ENCODE results near the gene CKMT1B.
A peak's percentile ranks its signal among the peaks of the same experiment; 100 is the strongest.
"Not testable (repeated sequence)": the region's sequence is repeated elsewhere in the genome, so short reads cannot be mapped to it uniquely, and the experiment has no call there.

CKMT1B gene

DNA sequence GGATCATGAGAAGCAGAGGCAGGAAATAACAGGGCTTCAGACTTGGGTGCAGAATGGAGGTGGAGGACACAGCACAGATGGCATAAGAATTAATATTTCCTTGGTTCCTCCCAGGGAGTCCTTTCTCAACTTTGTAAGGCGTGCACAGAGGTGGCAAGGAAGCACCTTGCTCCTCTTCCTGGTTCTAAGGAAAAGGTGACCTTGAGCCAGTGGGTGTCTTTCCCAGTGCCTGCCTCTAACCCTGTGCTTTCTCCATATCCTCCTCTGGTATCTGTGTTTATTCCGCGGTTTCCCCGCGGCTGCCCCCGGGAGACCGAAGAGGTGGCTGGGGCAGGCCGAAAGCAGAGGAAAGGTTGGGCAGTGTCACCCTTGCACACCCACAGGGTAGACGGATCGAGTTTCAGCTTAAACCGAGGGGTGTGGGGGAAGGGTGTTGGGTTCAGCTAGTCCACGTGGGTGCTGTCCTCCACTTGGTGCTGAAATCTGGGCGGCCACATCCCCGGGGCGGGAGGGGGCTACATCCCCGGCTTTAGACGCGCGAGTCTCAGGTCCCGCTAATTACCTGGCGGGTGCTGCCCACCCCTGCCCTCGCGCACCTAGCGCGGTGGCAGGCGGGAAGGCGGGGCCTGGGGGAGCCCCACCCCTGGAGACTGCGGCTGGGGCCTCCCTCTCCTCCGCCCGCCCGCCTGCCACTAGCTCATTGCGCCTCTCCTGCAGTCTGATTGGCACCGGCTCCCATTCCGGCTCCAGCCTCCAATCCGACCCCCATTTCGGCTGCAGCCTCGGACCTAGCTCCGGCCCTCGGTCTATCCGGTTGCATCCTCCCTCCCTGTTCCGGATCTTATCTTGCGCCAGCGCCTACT, at the start of gene CKMT1B:
TSS of gene CKMT1B (plus strand) at position 700 of the 863 bp plus-strand sequence. CDS start 192 bp downstream, outside the sequence.
- not testable (repeated sequence) for H3K4me3 Mint-ChIP-seq; H3K4me1 Mint-ChIP-seq; H3K9me3 Mint-ChIP-seq; H3K27ac Mint-ChIP-seq; DNase-seq (ENCODE audit: low spot score in 2 of 2); H3K36me3 Mint-ChIP-seq
- peak; percentile 43 for ATAC-seq

DNA sequence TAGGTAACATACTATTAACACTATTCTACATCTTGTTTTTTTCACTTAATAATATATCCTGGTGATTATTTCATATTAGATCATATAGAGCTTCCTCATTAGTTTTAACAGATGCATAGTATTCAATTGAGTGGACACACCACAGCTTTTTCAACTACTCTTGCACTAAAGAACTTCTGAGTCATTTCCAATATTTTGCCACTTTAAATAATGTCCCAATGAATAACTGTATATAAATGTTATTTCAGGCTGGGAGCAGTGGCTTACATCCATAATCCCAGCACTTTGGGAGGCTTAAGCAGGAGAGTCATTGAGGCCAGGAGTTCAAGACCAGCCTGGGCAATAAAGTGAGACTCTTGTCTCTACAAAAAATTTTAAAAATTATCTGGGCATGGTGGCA, 49.6 kb upstream of the CKMT1B start:
- Mint-ChIP-seq H3K9me3 (no peaks in the 10 kb centered on the region), H3K4me3 (no peak overlapping the region), H3K27ac (no peak overlapping the region), H3K4me1 (no peaks in the 10 kb centered on the region), H3K36me3 (no peaks in the 10 kb centered on the region)
- no peak for DNase-seq (ENCODE audit: low spot score in 2 of 2)
- no peak for ATAC-seq

DNA sequence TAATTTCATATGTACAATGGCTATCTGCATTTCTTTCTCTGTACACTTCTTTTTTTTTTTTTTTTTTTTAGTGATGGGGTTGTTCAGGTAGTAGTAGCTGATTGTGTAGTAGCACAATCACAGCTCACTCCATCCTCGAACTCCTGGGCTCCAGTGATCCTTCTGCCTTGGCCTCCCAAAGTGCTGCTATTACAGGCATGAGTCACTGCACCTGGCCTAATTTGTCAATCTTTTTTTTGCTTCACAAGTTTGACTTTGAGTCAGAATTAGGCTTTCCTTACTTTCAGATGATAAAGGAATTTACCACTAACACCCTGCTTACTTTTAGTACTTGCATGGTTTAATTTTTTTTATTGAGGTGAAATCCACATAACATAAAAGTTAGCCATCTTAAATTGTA, 48.4 kb upstream of the CKMT1B start:
- Mint-ChIP-seq H3K9me3 (no peaks in the 10 kb centered on the region), H3K27ac (no peak overlapping the region), H3K4me3 (no peak overlapping the region), H3K4me1 (no peaks in the 10 kb centered on the region), H3K36me3 (no peaks in the 10 kb centered on the region)
- DNase-seq (ENCODE audit: low spot score in 2 of 2) (no peak), ATAC-seq (no peak)

DNA sequence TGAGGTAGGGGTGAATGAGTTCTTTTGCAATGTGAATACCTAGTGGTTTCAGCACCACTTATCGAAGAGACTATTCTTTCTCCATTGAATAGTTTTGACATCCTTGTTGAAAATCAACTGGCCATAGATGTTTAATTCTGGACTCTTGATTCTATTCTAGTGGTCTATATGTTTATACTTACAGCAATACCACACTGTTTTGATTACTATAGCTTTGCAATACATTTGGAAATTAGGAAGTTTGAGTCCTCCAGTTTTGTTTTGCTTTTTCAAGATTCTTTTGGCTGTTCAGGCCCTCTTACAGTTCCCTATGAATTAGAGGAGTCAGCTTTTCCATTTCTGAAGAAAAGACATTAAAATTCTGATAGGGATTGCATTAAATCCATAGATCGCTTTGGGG, 46.3 kb upstream of the CKMT1B start:
- Mint-ChIP-seq H3K27ac (no peak overlapping the region), H3K36me3 (peaks cover 10% of the 10 kb centered on the region), H3K4me3 (no peak overlapping the region), H3K4me1 (no peaks in the 10 kb centered on the region), H3K9me3 (no peaks in the 10 kb centered on the region)
- ATAC-seq (no peak), DNase-seq (ENCODE audit: low spot score in 2 of 2) (no peak)

DNA sequence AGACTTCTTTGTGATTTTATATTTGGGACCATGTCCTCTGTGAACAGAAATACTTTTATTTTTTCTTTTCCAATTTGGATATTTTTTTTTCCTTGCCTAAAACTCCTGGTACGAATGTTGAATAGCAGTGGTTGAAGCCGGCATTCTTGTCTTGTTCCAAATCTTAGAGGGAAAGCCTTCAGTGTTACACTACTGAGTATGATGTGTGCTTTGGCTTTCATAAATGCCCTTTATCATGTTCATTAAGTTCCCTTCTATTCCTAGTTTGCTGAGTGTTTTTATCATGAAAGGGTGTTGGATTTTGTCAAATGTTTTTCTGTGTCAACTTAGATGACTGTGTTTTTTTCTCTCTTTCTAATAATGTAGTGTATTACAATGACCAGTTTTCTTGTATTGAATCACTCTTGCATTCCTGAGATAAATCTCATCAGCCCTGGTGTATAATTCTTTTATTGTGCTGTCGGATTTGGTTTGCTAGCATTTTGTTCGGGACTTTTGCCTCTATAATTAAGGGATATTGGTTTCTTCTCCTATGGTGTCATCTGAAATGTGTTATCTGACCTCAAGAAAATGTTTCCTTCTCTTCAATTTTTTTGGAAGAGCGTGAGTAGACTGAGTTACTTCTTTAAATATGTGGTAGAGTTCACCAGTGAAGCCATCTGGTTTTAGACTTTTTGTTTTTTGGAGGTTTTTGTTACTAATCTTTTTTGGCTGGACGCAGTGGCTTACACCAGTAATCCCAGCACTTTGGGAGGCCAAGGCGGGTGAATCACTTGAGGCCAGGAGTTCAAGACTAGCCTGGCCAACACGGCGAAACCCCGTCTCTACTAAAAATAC, 43.1 kb upstream of the CKMT1B start:
- Mint-ChIP-seq H3K36me3 (peaks cover 10% of the 10 kb centered on the region), H3K4me1 (no peaks in the 10 kb centered on the region), H3K9me3 (no peaks in the 10 kb centered on the region), H3K27ac (no peak overlapping the region), H3K4me3 (no peak overlapping the region)
- DNase-seq (ENCODE audit: low spot score in 2 of 2) (no peak), ATAC-seq (no peak)

DNA sequence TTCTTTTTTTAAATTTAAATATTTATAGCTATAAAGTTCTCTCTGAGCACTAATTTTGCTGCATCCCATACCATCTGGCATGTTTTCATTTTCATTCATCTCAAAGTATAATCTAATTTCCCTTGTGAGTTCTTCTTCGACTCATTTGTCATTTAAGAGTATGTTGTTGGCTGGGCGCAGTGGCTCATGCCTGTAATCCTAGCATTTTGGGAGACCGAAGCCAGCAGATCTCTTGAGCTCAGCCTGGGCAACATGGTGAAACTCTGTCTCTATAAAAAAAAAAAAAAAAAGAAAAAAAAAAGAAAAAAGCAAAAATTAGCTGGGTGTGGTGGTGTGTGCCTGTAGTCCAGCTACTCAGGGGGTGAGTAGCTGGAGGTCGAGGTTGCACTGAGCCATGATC, 41.6 kb upstream of the CKMT1B start:
- DNase-seq (ENCODE audit: low spot score in 2 of 2) (no peak), ATAC-seq (no peak)
- Mint-ChIP-seq H3K4me1 (no peaks in the 10 kb centered on the region), H3K36me3 (peaks cover 13% of the 10 kb centered on the region), H3K9me3 (no peaks in the 10 kb centered on the region), H3K27ac (no peak overlapping the region), H3K4me3 (no peak overlapping the region)

DNA sequence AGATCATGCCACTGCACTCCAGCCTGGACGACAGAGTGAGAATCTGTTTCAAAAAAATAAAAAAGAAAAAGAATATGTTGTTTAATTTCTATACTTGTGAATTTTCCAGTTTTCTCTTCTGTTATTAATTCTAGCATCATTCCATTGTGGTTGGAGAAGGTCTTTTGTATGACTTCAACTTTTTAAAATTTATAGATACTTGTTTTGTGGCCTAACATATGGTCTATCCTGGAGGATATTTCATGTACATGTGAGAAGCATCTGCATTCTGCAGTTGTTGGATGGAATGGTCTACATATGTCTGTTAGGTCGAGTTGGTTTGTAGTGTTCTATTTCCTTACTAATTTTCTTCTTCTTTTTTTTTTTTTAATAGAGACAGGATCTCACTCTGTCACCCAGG, 40.8 kb upstream of the CKMT1B start:
- Mint-ChIP-seq H3K9me3 (no peaks in the 10 kb centered on the region), H3K4me3 (no peak overlapping the region), H3K36me3 (peaks cover 21% of the 10 kb centered on the region), H3K27ac (no peak overlapping the region), H3K4me1 (no peaks in the 10 kb centered on the region)
- ATAC-seq (no peak), DNase-seq (ENCODE audit: low spot score in 2 of 2) (no peak)

DNA sequence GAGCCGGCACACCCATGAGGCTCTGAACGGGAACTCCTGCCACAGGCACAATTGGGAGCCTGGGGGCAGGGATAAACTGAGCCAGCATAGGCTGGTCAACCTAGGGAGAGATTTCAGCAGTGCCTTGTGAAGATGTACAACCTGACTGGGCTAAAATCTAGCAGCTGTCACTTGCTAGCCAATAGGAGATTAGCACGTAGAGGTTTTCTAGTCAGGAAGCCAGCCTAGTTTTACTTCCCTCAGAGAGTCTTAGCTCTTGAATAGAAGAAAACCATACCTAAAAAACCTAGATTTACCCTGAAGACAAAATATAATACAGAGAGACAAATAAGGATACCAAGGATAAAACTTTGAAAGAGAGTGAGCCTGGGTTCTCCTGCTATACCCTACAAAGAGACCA, 31.1 kb upstream of the CKMT1B start:
- not testable (repeated sequence) for H3K36me3 Mint-ChIP-seq; DNase-seq (ENCODE audit: low spot score in 2 of 2); H3K9me3 Mint-ChIP-seq; ATAC-seq; H3K4me1 Mint-ChIP-seq; H3K27ac Mint-ChIP-seq; H3K4me3 Mint-ChIP-seq

DNA sequence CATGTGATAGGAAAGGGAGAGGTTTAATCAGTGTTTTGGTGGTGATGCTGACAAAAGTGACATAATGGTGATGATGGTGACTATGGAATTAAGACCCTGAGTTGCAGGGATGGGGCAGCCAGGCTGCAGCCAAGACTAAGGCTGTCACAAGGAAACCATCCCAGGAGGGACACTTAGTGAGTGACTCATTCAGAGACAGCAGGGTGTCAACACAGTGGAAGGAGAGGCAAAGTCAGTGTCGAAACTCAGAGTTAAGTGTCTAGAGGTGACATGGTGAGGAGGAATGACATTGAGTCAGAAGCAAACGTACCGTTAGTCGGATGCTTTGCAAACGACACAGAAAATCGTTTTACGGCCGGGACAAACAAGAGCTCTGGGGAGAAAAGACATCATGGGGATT, 30.0 kb upstream of the CKMT1B start:
- H3K4me1 Mint-ChIP-seq; H3K9me3 Mint-ChIP-seq; ATAC-seq; H3K27ac Mint-ChIP-seq; DNase-seq (ENCODE audit: low spot score in 2 of 2); H3K4me3 Mint-ChIP-seq; H3K36me3 Mint-ChIP-seq: not testable (repeated sequence)

DNA sequence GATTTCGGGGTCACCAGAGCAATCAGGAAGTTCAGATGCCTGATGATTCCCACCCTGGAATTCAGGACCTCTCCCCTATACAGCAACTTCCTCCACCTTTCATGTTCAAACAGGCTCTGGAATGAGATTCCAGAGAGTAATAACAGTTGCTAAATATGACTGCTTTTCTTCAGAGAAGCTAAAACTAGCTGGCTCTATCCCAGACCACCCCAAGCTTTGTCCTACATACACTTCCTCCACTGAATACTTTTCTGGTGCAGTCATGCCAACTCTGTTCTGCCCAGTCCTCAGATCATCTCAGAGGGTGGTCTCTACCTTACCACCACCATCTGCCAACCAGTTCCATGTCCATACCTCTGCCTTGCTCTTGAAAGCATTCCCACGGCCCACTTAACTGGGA, 27.2 kb upstream of the CKMT1B start:
- not testable (repeated sequence) for H3K4me3 Mint-ChIP-seq; H3K9me3 Mint-ChIP-seq; ATAC-seq; H3K36me3 Mint-ChIP-seq; H3K27ac Mint-ChIP-seq; H3K4me1 Mint-ChIP-seq; DNase-seq (ENCODE audit: low spot score in 2 of 2)

DNA sequence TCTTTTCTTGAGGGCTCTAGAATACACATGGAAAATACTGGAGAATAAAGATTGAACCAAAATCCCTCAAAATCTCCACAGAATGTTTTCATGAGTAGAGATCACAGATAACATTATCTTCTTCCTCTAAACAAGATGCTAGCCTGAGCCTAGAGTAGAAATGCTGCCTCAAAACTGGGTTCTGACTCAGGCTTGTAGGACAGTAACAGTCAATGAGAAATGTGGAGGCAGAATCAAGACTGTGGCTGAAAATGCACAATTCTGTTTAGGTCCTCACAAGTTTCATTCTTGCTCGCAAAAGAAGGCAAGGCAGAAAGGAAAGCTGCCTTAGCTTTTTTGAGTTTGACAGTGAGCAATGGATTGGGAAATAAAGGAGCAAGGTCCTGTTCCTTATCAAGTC, 19.2 kb upstream of the CKMT1B start:
- H3K36me3 Mint-ChIP-seq; H3K9me3 Mint-ChIP-seq; DNase-seq (ENCODE audit: low spot score in 2 of 2); H3K4me1 Mint-ChIP-seq; H3K27ac Mint-ChIP-seq; H3K4me3 Mint-ChIP-seq: not testable (repeated sequence)
- ATAC-seq, result peak; percentile 83

DNA sequence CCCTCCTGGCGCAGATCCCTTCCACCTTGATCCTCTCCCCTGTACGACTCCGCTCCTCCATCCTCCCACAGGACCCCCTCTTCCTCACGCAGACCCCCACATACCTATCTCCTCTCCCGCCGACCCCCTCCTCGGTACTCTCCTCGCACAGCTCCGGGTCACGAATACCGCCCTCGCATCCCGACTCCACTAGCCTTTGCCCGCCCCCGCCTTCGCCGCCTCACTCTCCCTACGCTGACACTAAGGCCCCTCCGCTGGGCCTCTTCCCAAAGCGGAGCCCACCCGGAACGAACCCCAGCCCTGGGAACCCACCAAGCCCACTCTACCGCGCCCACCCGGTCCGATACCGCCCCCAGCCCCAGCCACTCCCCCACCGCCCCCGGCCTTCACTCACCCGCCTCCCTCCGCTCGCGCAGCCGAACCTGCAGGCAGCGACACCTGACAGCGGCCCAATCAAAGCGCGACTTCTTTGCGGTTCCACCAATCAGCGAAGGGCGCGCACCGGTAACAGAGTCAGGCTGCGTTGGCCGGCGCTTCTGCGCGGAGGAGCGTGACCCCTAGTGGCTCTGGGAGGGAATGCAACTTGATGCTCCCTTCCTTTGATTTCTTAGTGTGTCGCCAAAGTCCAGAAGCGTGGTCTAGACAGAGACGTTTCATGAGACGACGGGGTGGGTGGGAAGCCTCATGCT, 3.9 kb upstream of the CKMT1B start, which contains the start of gene PPIP5K1:
TSS of gene PPIP5K1 (minus strand) at position 431 of the 689 bp plus-strand sequence. CDS start 5,704 bp downstream, outside the sequence.
- H3K4me3 Mint-ChIP-seq; H3K36me3 Mint-ChIP-seq; H3K27ac Mint-ChIP-seq; H3K9me3 Mint-ChIP-seq; DNase-seq (ENCODE audit: low spot score in 2 of 2); H3K4me1 Mint-ChIP-seq: not testable (repeated sequence)
- ATAC-seq, result peak; percentile 98

DNA sequence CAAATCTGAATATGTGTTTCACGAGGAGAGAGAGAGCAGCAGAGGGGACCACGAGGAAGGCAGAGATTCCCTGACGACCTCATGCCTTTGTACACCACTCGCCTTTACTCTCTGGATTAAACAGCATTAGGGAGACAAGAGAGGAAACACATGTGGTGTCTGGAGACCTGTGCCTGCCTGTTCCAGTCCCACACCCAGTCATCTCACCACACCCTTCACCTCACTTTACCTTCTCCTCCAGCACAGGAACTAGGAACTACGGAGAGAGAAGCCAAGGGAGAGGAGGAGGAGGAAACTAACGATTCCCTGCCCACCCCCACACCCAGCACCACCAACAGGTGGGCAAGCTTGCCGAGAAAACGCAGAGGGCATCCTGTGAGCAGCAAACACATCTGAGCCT, 986 bp upstream of the CKMT1B start:
- DNase-seq (ENCODE audit: low spot score in 2 of 2); H3K27ac Mint-ChIP-seq; H3K36me3 Mint-ChIP-seq; ATAC-seq; H3K4me3 Mint-ChIP-seq; H3K9me3 Mint-ChIP-seq; H3K4me1 Mint-ChIP-seq: not testable (repeated sequence)

DNA sequence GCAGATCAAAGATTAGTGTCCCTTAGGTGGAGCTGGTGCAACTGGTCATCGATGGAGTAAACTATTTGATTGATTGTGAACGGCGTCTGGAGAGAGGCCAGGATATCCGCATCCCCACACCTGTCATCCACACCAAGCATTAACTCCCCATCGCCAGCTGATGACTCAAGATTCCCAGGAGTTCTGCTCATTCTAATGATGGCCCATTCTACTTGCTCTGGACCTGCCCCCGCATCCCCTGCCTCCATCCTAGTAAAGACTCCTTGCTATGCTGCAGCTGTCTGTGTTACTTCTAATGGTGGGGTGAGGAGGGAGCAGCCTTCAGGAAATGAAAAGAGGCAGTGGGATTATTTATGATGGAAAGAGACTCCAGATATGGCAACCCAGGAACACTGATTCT, 5.3 kb downstream of the CKMT1B start:
- not testable (repeated sequence) for DNase-seq (ENCODE audit: low spot score in 2 of 2); H3K4me1 Mint-ChIP-seq; ATAC-seq; H3K27ac Mint-ChIP-seq; H3K36me3 Mint-ChIP-seq; H3K4me3 Mint-ChIP-seq; H3K9me3 Mint-ChIP-seq

DNA sequence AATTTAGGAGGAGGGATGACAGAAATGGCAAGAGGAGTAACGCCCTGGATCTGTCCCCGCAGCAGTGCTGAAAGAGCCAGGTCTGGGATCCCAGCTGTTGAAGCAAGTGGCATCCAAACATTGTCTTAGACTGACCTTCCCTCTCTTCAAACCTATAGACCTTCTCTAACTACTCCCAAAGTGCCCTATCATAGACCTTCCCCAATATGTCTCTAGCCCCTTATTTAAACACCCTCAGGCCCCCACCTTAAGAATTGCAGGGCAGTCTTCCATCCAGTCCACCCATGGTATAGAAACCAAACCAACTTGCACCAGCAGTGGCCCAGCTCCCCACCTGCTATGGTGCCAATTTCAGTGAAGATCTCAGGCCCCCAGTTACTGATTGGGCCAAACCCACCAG, 6.4 kb downstream of the CKMT1B start:
- not testable (repeated sequence) for H3K9me3 Mint-ChIP-seq; H3K36me3 Mint-ChIP-seq; H3K4me3 Mint-ChIP-seq; ATAC-seq; H3K27ac Mint-ChIP-seq; DNase-seq (ENCODE audit: low spot score in 2 of 2); H3K4me1 Mint-ChIP-seq

Data from stimulated activated effector memory CD8-positive, alpha-beta T cell treated with anti-CD3 and anti-CD28 coated beads, Interleukin-12 subunit alpha, Interleukin-12 subunit beta, amount 100 ng/mL, for 72 hours (primary cell).